Measurements from ENCODE around the gene BMP8B.

BMP8B gene

GRCh38 chr1:39707506-39707905 lies 81.2 kb downstream of the BMP8B start:
- Histone ChIP-seq H3K36me3 (ENCODE audit: control insufficient read depth, insufficient read depth, low read length) (no peaks in the 10 kb centered on the region), H3K27me3 (replicated peaks; ENCODE audit: control insufficient read depth, insufficient read depth, low read length) (no peaks in the 10 kb centered on the region), H3K4me3 (replicated peaks; ENCODE audit: low read depth, low read length) (no peak overlapping the region)
- TF ChIP-seq CTCF (IDR thresholded peaks at IDR 0.05; ENCODE audit: insufficient read depth, low read length, poor library complexity, severe bottlenecking): no peak
- DNase-seq (ENCODE audit: extremely low read depth, insufficient read length): no peak

Measured in GM06990 (cell line).